ENCODE measurements around the gene KCNQ4. TPM values are rescaled to one million over a fixed set of nuclear protein-coding genes. Genes with fewer than 3 reads are reported as not detected.

Gene KCNQ4
- total and polyA plus RNA-seq, 2 experiments from 2014 or later: 1.3 to 3.0 TPM

- TF ChIP-seq, protein P1, sequence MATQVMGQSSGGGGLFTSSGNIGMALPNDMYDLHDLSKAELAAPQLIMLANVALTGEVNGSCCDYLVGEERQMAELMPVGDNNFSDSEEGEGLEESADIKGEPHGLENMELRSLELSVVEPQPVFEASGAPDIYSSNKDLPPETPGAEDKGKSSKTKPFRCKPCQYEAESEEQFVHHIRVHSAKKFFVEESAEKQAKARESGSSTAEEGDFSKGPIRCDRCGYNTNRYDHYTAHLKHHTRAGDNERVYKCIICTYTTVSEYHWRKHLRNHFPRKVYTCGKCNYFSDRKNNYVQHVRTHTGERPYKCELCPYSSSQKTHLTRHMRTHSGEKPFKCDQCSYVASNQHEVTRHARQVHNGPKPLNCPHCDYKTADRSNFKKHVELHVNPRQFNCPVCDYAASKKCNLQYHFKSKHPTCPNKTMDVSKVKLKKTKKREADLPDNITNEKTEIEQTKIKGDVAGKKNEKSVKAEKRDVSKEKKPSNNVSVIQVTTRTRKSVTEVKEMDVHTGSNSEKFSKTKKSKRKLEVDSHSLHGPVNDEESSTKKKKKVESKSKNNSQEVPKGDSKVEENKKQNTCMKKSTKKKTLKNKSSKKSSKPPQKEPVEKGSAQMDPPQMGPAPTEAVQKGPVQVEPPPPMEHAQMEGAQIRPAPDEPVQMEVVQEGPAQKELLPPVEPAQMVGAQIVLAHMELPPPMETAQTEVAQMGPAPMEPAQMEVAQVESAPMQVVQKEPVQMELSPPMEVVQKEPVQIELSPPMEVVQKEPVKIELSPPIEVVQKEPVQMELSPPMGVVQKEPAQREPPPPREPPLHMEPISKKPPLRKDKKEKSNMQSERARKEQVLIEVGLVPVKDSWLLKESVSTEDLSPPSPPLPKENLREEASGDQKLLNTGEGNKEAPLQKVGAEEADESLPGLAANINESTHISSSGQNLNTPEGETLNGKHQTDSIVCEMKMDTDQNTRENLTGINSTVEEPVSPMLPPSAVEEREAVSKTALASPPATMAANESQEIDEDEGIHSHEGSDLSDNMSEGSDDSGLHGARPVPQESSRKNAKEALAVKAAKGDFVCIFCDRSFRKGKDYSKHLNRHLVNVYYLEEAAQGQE (IDR thresholded peaks at IDR 0.05; ENCODE audit: unreplicated experiment): no peak
- TF ChIP-seq STAT1 (IDR thresholded peaks at IDR 0.05; ENCODE audit: unreplicated experiment) (no peak), POLR2AphosphoS5 (IDR thresholded peaks at IDR 0.05; ENCODE audit: low read depth) (peak; percentile 98), CREB1 (CRISPR knock-in tag; IDR thresholded peaks at IDR 0.05; ENCODE audit: low read depth) (peak; percentile 58; the same call in 1 of the 2 replicates), NANOG (IDR thresholded peaks at IDR 0.05; ENCODE audit: borderline replicate concordance) (no peak)
- TF ChIP-seq, protein P2, sequence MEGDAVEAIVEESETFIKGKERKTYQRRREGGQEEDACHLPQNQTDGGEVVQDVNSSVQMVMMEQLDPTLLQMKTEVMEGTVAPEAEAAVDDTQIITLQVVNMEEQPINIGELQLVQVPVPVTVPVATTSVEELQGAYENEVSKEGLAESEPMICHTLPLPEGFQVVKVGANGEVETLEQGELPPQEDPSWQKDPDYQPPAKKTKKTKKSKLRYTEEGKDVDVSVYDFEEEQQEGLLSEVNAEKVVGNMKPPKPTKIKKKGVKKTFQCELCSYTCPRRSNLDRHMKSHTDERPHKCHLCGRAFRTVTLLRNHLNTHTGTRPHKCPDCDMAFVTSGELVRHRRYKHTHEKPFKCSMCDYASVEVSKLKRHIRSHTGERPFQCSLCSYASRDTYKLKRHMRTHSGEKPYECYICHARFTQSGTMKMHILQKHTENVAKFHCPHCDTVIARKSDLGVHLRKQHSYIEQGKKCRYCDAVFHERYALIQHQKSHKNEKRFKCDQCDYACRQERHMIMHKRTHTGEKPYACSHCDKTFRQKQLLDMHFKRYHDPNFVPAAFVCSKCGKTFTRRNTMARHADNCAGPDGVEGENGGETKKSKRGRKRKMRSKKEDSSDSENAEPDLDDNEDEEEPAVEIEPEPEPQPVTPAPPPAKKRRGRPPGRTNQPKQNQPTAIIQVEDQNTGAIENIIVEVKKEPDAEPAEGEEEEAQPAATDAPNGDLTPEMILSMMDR (conservative IDR thresholded peaks at IDR 0.05; ENCODE audit: low read depth in 2 of 2): peak; percentile 41 to 78
Observed at GRCh38 chr1:40862008-40862863, 78.6 kb downstream of the KCNQ4 start, which contains the start of gene CITED4 (continued).

DNA sequence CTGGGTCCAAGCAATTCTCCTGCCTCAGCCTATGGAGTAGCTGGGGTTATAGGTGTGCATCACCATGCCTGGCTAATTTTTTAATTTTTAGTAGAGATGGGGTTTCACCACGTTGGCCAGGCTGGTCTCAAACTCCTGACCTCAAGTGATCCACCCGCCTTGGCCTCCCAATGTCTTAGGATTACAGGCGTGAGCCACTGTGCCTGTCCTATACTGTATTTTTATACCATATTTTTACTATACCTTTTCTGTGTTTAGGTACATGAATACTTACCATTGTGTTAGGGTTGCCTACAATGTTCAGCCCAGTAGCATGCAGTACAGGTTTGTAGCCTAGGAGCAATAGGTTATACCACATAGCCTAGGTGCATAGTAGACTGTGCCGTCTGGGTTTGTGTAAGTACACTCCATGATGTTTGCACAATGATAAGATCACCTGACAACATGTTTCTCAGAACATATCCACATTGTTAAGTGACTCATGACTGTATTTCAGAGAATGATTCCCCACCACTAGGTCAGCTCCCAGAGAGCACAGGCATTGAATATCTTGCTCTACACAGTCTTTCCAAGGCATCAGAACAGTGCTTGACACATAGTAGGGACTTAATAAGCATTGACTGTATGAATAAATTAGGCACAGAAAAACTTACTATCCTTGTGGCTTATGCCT, 84.6 kb downstream of the KCNQ4 start:
- Mint-ChIP-seq H3K27me3 (ENCODE audit: insufficient read depth, low read depth, poor library complexity) (peaks cover 7% of the 10 kb centered on the region), H3K36me3 (ENCODE audit: low read depth) (no peaks in the 10 kb centered on the region), H3K27ac (no peak overlapping the region), H3K4me3 (no peak overlapping the region), H3K4me1 (peaks cover 10% of the 10 kb centered on the region; the same call in 2 of the 3 replicates), H3K9me3 (peaks cover 3% of the 10 kb centered on the region; the same call in 1 of the 3 replicates)
- DNase-seq (ENCODE audit: low spot score) (no peak), ATAC-seq (no peak)
- Histone ChIP-seq H3K9me2 (ENCODE audit: insufficient read depth) (no peaks in the 10 kb centered on the region), H3K4me3 (no peak overlapping the region), H3K4me2 (no peak overlapping the region), H3K79me2 (replicated peaks; ENCODE audit: insufficient read depth) (no peaks in the 10 kb centered on the region), H3K27me3 (ENCODE audit: insufficient read depth) (no peaks in the 10 kb centered on the region), H3K36me3 (ENCODE audit: insufficient read depth) (no peaks in the 10 kb centered on the region), H2AFZ (no peak overlapping the region), H3K27ac (ENCODE audit: low read depth) (no peak overlapping the region), H3K4me1 (ENCODE audit: insufficient read depth) (peaks cover 8% of the 10 kb centered on the region; the same call in 1 of the 2 replicates), H4K20me1 (replicated peaks; ENCODE audit: insufficient read depth) (no peaks in the 10 kb centered on the region), H3F3A (replicated peaks; ENCODE audit: low read depth) (no peaks in the 10 kb centered on the region)
- TF ChIP-seq, protein P3, sequence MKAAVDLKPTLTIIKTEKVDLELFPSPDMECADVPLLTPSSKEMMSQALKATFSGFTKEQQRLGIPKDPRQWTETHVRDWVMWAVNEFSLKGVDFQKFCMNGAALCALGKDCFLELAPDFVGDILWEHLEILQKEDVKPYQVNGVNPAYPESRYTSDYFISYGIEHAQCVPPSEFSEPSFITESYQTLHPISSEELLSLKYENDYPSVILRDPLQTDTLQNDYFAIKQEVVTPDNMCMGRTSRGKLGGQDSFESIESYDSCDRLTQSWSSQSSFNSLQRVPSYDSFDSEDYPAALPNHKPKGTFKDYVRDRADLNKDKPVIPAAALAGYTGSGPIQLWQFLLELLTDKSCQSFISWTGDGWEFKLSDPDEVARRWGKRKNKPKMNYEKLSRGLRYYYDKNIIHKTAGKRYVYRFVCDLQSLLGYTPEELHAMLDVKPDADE (IDR thresholded peaks at IDR 0.05): no peak

All from GM23338 (cell line).